Activated T-helper 1 cell treated with anti-CD3 and anti-CD28 coated beads, Interleukin-12 subunit alpha, Interleukin-12 subunit beta, Interleukin-2, Interleukin-4 antibody, amounts not matched to agents 30 ng/mL and 10 ng/mL and 1 ng/mL, durations not matched to agents 14 hours and 24 hours and 36 hours (primary cell): ENCODE measurements around the gene AK6. TPM values are rescaled to one million over a fixed set of nuclear protein-coding genes. Genes with fewer than 3 reads are reported as not detected.
"Not testable (repeated sequence)": the region's sequence is repeated elsewhere in the genome, so short reads cannot be mapped to it uniquely, and the experiment has no call there.

Experiments used
- DNase-seq: peaks from one replicate; pipeline ENCODE4 v3.0.0; 2021; ENCODE audit warnings: low spot score
- H3K27ac Mint-ChIP-seq: one replicate; pipeline ENCODE4 v1.8.0; 2021; ENCODE audit warnings: mild to moderate bottlenecking, mixed read lengths
- H3K27me3 Mint-ChIP-seq: one replicate; pipeline ENCODE4 v1.8.0; 2022; ENCODE audit warnings: mild to moderate bottlenecking, moderate library complexity, mixed read lengths; ENCODE audit not compliant: insufficient read depth
- H3K36me3 Mint-ChIP-seq: one replicate; pipeline ENCODE4 v1.8.0; 2021; ENCODE audit warnings: low read depth, mixed read lengths
- H3K4me1 Mint-ChIP-seq: one replicate; pipeline ENCODE4 v1.8.0; 2021; ENCODE audit warnings: low read depth, mixed read lengths
- H3K4me3 Mint-ChIP-seq: one replicate; pipeline ENCODE4 v1.8.0; 2021; ENCODE audit warnings: mild to moderate bottlenecking, moderate library complexity, mixed read lengths
- H3K9me3 Mint-ChIP-seq: one replicate; pipeline ENCODE4 v1.8.0; 2021; ENCODE audit warnings: mixed read lengths
- intact Hi-C: fragments of 100-400 bp; cut with micrococcal nuclease; formaldehyde crosslinking; loops from one replicate; pipeline ENCODE4 v1.15.1; 2024
- total RNA-seq: library from RNA; stranded (reverse); gene quantifications from 2 replicates; pipeline ENCODE4 v1.2.3, GENCODE V29; 2022

The AK6 gene
- total RNA-seq, 1 donor from 2014 or later, result 59.0 TPM

DNA sequence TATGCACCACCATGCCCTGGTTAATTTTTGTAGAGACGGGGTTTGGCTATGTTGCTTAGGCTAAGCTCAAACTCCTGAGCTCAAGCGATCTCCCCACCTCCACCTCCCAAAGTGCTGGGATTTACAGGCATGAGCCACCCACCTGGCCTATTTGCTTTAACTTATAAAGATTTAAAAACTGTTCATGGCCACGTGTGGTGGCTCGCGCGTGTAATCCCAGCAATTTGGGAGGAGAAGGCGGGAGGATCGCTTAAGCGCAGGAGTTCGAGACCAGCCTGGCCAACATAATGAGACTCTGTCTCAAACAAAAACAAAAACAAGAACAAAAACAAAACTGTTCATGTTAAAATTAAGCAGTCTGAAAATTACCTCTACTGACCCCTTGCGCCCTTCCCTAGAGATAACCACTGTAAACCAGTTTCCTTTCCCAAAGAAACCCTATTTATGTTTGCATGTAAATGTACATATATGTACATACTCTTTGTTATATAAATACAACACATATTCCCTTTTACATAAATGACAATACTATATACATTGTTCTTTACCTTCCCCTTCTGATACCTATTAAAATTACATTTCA lies 1.5 kb downstream of the AK6 start:
- no peak for DNase-seq
- Mint-ChIP-seq H3K9me3 (no peaks in the 10 kb centered on the region), H3K36me3 (peaks cover 26% of the 10 kb centered on the region), H3K27ac (peak overlapping the region; percentile 98), H3K27me3 (no peaks in the 10 kb centered on the region), H3K4me3 (peak overlapping the region; percentile 98), H3K4me1 (peaks cover 34% of the 10 kb centered on the region)
- intact Hi-C loops, result loop anchor here (2.0 kb wide), 1 partner anchor 325 kb away; no protein-coding TSS in a partner anchor

GRCh38 chr5:69364850-69365249 lies 4.5 kb downstream of the AK6 start:
- Mint-ChIP-seq H3K27me3 (no peaks in the 10 kb centered on the region), H3K4me1 (peaks cover 24% of the 10 kb centered on the region), H3K4me3 (no peak overlapping the region), H3K27ac (no peak overlapping the region), H3K9me3 (no peaks in the 10 kb centered on the region), H3K36me3 (peaks cover 32% of the 10 kb centered on the region)
- no peak for DNase-seq
- intact Hi-C loops, result no loop called here

DNA sequence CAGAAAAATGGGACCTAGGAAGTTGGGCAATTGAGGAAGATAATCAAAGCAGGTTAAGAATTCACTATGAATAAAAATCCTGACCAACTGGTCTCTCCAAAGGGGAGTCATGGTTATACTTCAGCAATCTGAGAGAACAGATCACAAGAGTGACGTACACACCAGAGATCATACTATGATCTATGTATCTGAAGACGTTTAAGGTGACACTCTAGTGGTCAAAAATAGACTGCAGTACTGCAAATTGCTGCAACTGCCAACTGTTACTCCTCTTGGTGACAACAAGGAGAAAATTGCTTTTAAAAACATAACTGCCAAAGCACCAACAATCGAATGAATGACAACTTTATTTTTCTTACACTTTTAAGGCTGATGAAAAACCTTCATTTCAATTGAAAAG lies 4.9 kb downstream of the AK6 start:
- peaks cover 32% of the 10 kb centered on the region for H3K36me3 Mint-ChIP-seq
- intact Hi-C loops, result no loop called here
- no peaks in the 10 kb centered on the region for H3K27me3 Mint-ChIP-seq
- peaks cover 24% of the 10 kb centered on the region for H3K4me1 Mint-ChIP-seq
- no peak overlapping the region for H3K27ac Mint-ChIP-seq
- no peak for DNase-seq
- H3K4me3 Mint-ChIP-seq, result no peak overlapping the region
- H3K9me3 Mint-ChIP-seq, result no peaks in the 10 kb centered on the region

DNA sequence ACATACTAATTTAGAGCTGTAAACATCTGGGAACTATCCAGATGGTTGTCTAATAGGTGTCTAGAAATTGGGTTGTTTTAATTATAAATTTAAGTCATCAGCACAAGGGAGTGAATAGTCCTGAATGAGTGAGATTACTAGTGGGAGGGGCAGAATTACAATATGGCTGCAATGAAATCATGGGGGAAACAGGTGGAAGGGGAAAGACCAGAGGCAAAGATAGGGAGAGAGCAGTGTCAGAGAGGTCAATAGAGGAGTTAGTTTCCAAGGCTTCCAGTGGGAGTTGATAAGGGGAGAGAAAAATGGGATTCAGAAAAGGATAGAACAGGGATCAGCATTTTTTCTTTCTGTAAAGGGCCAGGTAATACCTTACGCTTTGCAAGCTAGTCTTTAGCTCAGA lies 8.9 kb downstream of the AK6 start:
- intact Hi-C loops, result no loop called here
- peaks cover 37% of the 10 kb centered on the region for H3K36me3 Mint-ChIP-seq
- no peaks in the 10 kb centered on the region for H3K9me3 Mint-ChIP-seq
- H3K4me1 Mint-ChIP-seq, result peaks cover 19% of the 10 kb centered on the region
- no peaks in the 10 kb centered on the region for H3K27me3 Mint-ChIP-seq
- no peak for DNase-seq
- no peak overlapping the region for H3K27ac Mint-ChIP-seq
- no peak overlapping the region for H3K4me3 Mint-ChIP-seq

- no peak for DNase-seq
- no peaks in the 10 kb centered on the region for H3K27me3 Mint-ChIP-seq
- peaks cover 13% of the 10 kb centered on the region for H3K4me1 Mint-ChIP-seq
- H3K27ac Mint-ChIP-seq, result no peak overlapping the region
- H3K4me3 Mint-ChIP-seq, result no peak overlapping the region
- intact Hi-C loops, result no loop called here
- no peaks in the 10 kb centered on the region for H3K9me3 Mint-ChIP-seq
- H3K36me3 Mint-ChIP-seq, result peaks cover 30% of the 10 kb centered on the region
Observed at GRCh38 chr5:69359699-69360098, 9.6 kb downstream of the AK6 start.

GRCh38 chr5:69350664-69351063 lies 18.7 kb downstream of the AK6 start:
- DNase-seq, result no peak
- H3K4me3 Mint-ChIP-seq, result no peak overlapping the region
- intact Hi-C loops, result no loop called here
- H3K27me3 Mint-ChIP-seq, result no peaks in the 10 kb centered on the region
- H3K9me3 Mint-ChIP-seq, result no peaks in the 10 kb centered on the region
- peaks cover 22% of the 10 kb centered on the region for H3K36me3 Mint-ChIP-seq
- no peak overlapping the region for H3K27ac Mint-ChIP-seq
- peaks cover 8% of the 10 kb centered on the region for H3K4me1 Mint-ChIP-seq

DNA sequence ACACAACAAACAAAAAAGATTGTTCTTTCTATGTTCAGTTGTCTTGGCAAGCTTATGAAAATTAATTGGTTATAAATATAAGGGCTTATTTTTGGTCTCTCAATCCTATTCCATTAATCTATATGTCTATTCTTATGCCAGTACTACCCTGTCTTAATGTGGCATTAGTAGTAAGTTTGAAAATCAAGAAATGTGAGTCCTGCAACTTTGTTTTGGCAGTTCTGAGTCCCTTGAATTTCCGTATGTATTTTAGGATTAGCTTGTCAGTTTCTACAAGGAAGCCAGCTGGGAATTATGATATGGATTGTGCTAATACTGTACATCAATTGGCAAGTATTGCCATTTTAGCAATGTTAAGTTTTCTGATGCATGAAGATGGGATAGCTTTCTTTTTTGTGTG lies 26.2 kb downstream of the AK6 start:
- DNase-seq, result no peak
- intact Hi-C loops, result no loop called here
- Mint-ChIP-seq H3K36me3 (no peaks in the 10 kb centered on the region), H3K9me3 (no peaks in the 10 kb centered on the region), H3K27me3 (peaks cover 1% of the 10 kb centered on the region), H3K4me3 (no peak overlapping the region), H3K4me1 (no peaks in the 10 kb centered on the region), H3K27ac (no peak overlapping the region)

- intact Hi-C loops, result no loop called here
- DNase-seq, result no peak
- H3K27me3 Mint-ChIP-seq, result peaks cover 1% of the 10 kb centered on the region
- H3K36me3 Mint-ChIP-seq, result no peaks in the 10 kb centered on the region
- no peak overlapping the region for H3K27ac Mint-ChIP-seq
- H3K9me3 Mint-ChIP-seq, result no peaks in the 10 kb centered on the region
- no peaks in the 10 kb centered on the region for H3K4me1 Mint-ChIP-seq
- H3K4me3 Mint-ChIP-seq, result no peak overlapping the region
Observed at GRCh38 chr5:69341520-69342161, 27.7 kb downstream of the AK6 start.

DNA sequence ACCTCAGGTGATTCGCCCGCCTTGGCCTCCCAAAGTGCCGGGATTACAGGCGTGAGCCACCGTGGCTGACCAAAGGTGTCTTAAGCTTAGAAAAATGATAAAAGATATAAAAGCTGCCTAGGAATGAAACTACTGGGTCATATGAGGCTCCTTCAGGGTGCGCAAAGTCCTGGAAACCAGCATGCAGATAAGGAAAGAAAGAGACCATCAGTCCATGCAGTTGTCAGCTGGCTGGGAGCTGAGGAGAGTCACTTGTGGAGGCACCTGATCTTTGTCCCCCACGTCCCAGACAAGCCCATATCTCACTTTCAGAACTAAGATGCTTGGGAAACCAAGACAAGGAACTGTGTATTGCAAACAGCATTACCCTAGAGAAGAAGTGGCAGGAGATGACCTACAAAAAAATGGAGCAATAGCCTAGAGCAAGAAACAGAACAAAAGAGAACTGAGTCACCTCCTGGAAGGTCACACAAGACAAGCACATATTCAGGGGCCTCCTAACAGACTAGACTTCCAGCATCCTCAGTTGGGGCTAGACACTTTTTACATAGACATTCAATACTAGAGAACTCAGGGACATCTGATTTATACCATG lies 33.9 kb downstream of the AK6 start:
- intact Hi-C loops, result no loop called here
- Mint-ChIP-seq H3K4me1 (peaks cover 17% of the 10 kb centered on the region), H3K27ac (no peak overlapping the region), H3K9me3 (no peaks in the 10 kb centered on the region), H3K4me3 (no peak overlapping the region), H3K27me3 (peaks cover 2% of the 10 kb centered on the region), H3K36me3 (peaks cover 4% of the 10 kb centered on the region)
- no peak for DNase-seq

- peak overlapping the region; percentile 55 for H3K27ac Mint-ChIP-seq
- DNase-seq, result peak; percentile 69
- H3K9me3 Mint-ChIP-seq, result no peaks in the 10 kb centered on the region
- peaks cover 4% of the 10 kb centered on the region for H3K36me3 Mint-ChIP-seq
- peaks cover 2% of the 10 kb centered on the region for H3K27me3 Mint-ChIP-seq
- H3K4me1 Mint-ChIP-seq, result peaks cover 17% of the 10 kb centered on the region
- H3K4me3 Mint-ChIP-seq, result no peak overlapping the region
- intact Hi-C loops, result loop anchor here (1.0 kb wide), 1 partner anchor 293 kb away; no protein-coding TSS in a partner anchor
Observed at GRCh38 chr5:69334793-69335268, 34.5 kb downstream of the AK6 start.

- not testable (repeated sequence) for H3K27ac Mint-ChIP-seq, H3K4me3 Mint-ChIP-seq, H3K27me3 Mint-ChIP-seq, H3K9me3 Mint-ChIP-seq, H3K36me3 Mint-ChIP-seq, DNase-seq
- H3K4me1 Mint-ChIP-seq, result peaks cover 17% of the 10 kb centered on the region
- intact Hi-C loops, result loop anchor here (1.0 kb wide), 1 partner anchor 291 kb away; no protein-coding TSS in a partner anchor
Observed at GRCh38 chr5:69333668-69334315, 35.5 kb downstream of the AK6 start.

DNA sequence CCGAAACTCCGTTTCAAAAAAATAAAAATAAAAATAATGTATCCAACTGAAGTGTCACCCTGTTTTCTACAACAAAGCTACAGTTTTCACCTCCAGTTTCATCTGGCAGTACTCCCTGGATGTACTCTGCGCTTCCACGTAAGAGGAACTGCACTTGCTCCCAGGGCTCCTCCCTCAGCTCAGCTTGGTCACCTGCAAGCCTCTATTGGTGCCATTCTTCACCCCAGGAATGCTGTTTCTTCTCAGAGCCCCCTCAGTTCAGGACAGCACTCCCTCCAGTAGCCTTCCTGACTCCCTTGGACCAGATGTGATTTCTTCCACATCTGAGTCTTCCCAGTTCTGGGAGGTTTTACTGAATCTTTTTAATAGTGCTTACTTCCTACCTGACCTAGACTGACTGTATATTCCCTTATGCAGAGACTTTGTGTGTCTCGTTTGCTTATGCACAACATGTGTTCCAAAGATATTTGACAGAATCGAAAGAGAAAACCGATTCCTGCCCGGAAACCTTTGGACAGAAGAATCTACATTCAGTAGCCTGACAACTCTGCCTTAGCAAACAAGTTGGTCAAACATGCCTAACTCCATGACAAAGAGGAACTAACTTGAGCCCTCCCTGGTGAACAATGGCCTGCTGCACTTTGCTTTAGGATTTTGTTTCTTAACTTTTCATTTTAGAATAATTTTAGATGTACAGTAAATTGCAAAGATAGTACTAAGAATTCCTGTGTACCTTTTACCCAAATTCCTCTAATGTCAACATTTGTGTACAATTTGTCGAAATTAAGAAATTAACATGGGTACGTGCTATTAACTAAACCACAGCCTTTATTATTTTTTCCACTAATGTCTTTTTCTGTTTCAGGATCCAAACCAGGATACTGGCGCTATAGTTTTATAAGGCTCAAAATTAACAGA lies 37.5 kb downstream of the AK6 start:
- Mint-ChIP-seq H3K4me3 (peak overlapping the region; percentile 84), H3K27ac (no peak overlapping the region), H3K36me3 (peaks cover 4% of the 10 kb centered on the region)

More for the DNA sequence above, 37.5 kb downstream of the AK6 start:
- intact Hi-C loops, result loop anchor here (1.0 kb wide), 6 partner anchors 38 to 238 kb away; partner anchors contain the start of genes AK6, CDK7, CENPH and RAD17
- peaks cover 17% of the 10 kb centered on the region for H3K4me1 Mint-ChIP-seq
- no peak for DNase-seq
- H3K27me3 Mint-ChIP-seq, result peaks cover 2% of the 10 kb centered on the region
- no peaks in the 10 kb centered on the region for H3K9me3 Mint-ChIP-seq
